Thymus (tissue), 11 donors: ENCODE measurements around the gene PCBP3. TPM values are rescaled to one million over a fixed set of nuclear protein-coding genes. Genes with fewer than 3 reads are reported as not detected.
A peak's percentile ranks its signal among the peaks of the same experiment; 100 is the strongest.

ENCODE experiments used
- DNase-seq, 9 donors: peaks; one replicate each; pipeline ENCODE4 v3.0.0-alpha.2; 2013; ENCODE audit warnings: low spot score in 9 of 9, low read depth in 6 of 9, missing footprints in 1 of 9
- H3K27ac ChIP-seq, 2 donors: one replicate each; pipeline ENCODE4 v1.5.1; 2013; ENCODE audit warnings: control low read depth in 1 of 2, low read depth in 1 of 2, low read length in 1 of 2, mild to moderate bottlenecking in 1 of 2, moderate library complexity in 1 of 2
- H3K27me3 ChIP-seq, 2 donors: one replicate each; pipeline ENCODE4 v1.5.1; 2013; ENCODE audit warnings: low read length in 1 of 2; ENCODE audit not compliant: control insufficient read depth in 2 of 2, insufficient read depth in 1 of 2
- H3K36me3 ChIP-seq, 2 donors: one replicate each; pipeline ENCODE4 v1.5.1; 2013; ENCODE audit warnings: low read length in 1 of 2, mild to moderate bottlenecking in 1 of 2, moderate library complexity in 1 of 2; ENCODE audit not compliant: control insufficient read depth in 2 of 2, insufficient read depth in 2 of 2
- H3K4me1 ChIP-seq, 2 donors: one replicate each; pipeline ENCODE4 v1.5.1; 2013; ENCODE audit warnings: low read length in 2 of 2; ENCODE audit not compliant: control insufficient read depth in 2 of 2, insufficient read depth in 2 of 2
- H3K4me3 ChIP-seq, 2 donors: one replicate each; pipeline ENCODE4 v1.5.1; 2013; ENCODE audit warnings: low read length in 2 of 2, control low read depth in 1 of 2, mild to moderate bottlenecking in 1 of 2
- H3K9me3 ChIP-seq, 2 donors: one replicate each; pipeline ENCODE4 v1.5.1; 2013; ENCODE audit warnings: low read length in 1 of 2, mild to moderate bottlenecking in 1 of 2; ENCODE audit not compliant: control insufficient read depth in 2 of 2, insufficient read depth in 1 of 2
- WGBS: extraction: QIAGEN DNeasy Blood & Tissue Kit; methylation state at CpG from one replicate; pipeline ENCODE4 v1.1.7; 2013; 5-methylcytosine and 5-hydroxymethylcytosine counted together
- polyA plus RNA-seq: library from polyadenylated mRNA; stranded (reverse); fragments of 200-250 nt; gene quantifications from one replicate; pipeline ENCODE4 v1.2.3, GENCODE V29; 2013
- total RNA-seq: library from RNA; stranded (reverse); fragments of 120-200 nt; gene quantifications from one replicate; pipeline ENCODE4 v1.2.4, GENCODE V29; 2013
- donor health status: healthy.

PCBP3 gene
- total and polyA plus RNA-seq, 2 donors = 12.8 to 44.9 TPM

DNA sequence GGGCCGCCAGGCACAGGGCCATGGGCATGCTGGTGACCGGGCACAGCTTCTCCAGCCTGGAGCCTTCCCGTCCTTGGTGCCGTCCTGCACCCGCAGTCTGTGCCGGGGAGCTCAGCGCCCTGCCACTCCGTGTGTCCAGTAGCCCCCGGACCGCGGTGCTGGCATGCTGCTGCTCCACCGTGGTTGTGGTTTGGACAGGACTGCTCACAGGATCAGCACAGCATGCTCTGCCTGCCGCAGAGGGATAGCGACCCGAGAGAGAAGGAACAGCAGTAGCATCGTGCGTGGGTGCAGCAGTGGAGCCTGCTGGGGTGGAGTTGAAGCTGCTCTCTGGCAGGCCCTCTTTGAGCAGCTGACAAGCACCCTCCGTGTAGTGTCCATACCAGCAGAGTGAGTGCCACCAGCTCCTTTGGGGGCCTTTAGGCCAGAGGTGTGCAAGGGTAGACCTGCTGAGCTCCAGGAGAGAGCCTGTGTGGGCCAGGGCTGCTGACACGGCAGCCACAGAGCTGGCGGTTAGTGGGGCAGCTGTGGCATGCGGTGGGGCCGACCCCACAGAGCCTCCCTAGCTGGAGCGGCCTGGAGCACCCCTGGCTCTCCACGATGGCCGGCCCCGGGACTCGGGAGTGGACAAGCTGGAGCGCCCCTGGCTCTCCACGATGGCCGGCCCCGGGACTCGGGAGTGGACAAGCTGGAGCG lies 6.4 kb upstream of the PCBP3 start:
- Histone ChIP-seq H3K27ac (peak overlapping the region; percentile 48 to 87), H3K27me3 (peaks cover 0 to 7% of the 10 kb centered on the region in 2 donors), H3K36me3 (peaks cover 0 to 6% of the 10 kb centered on the region in 2 donors), H3K4me3 (no peak overlapping the region), H3K9me3 (peaks cover 0 to 7% of the 10 kb centered on the region in 2 donors), H3K4me1 (peaks cover 57 to 82% of the 10 kb centered on the region in 2 donors)
- WGBS = 83% methylated on average over 29 of the region's 33 CpGs
- peak in 1 of 9 donors; percentile 56 for DNase-seq

DNA sequence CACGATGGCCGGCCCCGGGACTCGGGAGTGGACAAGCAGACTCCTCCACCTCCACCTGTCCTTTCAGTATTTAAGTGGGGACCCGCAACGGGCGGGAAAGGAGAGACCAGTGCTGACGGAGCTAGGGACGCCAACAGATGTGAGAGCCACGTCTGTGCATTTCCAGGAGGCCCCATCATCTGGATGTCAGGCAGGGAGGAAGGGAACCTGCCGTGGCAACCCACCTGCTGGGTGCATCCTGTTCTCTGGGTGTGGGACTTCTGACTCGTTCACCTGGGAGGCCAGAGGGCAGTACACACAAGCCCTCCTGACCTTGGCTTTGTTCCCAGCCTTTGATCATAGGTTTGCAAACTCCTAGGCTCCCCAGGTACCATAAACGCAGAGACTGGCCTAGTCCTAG lies 5.6 kb upstream of the PCBP3 start:
- Histone ChIP-seq H3K36me3 (peaks cover 0 to 6% of the 10 kb centered on the region in 2 donors), H3K27ac (peak overlapping the region in 1 of 2 donors; percentile 93), H3K4me3 (no peak overlapping the region), H3K4me1 (peaks cover 51 to 76% of the 10 kb centered on the region in 2 donors), H3K9me3 (peaks cover 0 to 7% of the 10 kb centered on the region in 2 donors), H3K27me3 (peaks cover 0 to 7% of the 10 kb centered on the region in 2 donors)
- DNase-seq = peak in 1 of 9 donors; percentile 46
- WGBS = 66% methylated on average over 13 of the region's 13 CpGs

DNA sequence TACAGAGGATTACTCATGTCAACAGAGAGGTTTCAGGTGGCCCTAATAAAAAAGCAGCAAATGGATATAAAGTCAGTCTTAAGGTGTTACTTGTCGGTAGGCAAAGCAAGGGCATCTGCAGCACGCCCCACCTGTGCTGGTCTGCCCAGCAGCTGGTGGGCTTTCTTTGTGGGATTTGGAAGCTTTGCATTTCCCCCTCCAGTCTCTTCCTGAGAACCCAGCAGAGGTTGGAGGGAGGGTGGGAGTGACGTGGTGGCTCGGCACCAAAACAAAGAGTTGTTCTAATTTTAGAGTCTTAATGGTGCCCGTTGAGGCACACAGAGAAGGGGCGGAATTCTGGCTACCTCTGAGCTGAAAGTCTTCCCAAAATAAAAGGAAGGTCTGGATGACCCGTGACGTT lies 4.8 kb upstream of the PCBP3 start:
- Histone ChIP-seq H3K27me3 (peaks cover 0 to 7% of the 10 kb centered on the region in 2 donors), H3K27ac (peak overlapping the region; percentile 50 to 93), H3K4me1 (peaks cover 50 to 73% of the 10 kb centered on the region in 2 donors), H3K36me3 (peaks cover 0 to 6% of the 10 kb centered on the region in 2 donors), H3K4me3 (no peak overlapping the region), H3K9me3 (peaks cover 0 to 7% of the 10 kb centered on the region in 2 donors)
- WGBS = 19% methylated on average over 8 of the region's 8 CpGs
- DNase-seq = peak in 1 of 9 donors; percentile 69

DNA sequence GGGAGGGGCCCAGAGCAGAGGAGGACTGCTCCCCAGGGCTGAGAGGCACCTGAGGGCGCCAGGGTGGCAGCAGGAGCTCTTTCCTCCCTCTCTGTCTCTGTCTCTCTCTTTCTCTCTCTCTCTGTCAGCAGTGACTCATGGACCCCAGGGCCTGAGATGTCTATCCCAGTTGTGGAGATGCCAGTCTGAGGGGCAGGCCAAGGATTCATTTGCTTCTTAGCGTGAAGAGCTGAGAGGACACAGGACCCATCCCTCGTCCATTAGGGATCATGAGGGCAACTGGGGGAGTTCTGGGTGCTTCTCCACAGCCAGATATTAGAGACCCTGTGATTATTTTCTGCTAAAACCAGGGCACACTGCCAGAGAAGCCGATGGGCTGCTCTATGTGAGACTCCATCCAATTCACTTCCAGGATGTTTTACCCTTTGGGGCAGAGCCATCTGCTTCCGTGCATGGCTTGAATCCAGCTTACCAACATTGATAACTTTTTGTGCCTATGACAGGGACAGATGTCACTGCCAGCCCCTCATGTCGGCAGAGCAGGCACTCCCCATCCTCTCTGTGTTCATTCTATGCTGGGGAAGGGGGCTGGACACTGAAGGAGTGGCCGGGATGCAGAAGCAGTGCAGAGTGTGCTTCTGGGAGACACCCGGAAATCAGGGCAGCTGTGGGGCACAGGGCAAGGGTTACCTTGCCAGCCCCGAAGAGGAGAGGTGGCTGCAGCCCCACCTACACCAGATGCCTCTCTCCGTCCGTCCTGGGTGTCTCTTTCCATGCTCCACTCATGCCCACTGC lies 4.1 kb upstream of the PCBP3 start:
- H3K36me3 ChIP-seq = peaks cover 0 to 6% of the 10 kb centered on the region in 2 donors
- WGBS = 78% methylated on average over 11 of the region's 11 CpGs
- H3K9me3 ChIP-seq = peaks cover 0 to 7% of the 10 kb centered on the region in 2 donors
- H3K4me3 ChIP-seq = no peak overlapping the region
- H3K27ac ChIP-seq = peak overlapping the region; percentile 55 to 93
- peaks cover 0 to 7% of the 10 kb centered on the region in 2 donors for H3K27me3 ChIP-seq
- no peak for DNase-seq
- H3K4me1 ChIP-seq = peaks cover 55 to 71% of the 10 kb centered on the region in 2 donors

DNA sequence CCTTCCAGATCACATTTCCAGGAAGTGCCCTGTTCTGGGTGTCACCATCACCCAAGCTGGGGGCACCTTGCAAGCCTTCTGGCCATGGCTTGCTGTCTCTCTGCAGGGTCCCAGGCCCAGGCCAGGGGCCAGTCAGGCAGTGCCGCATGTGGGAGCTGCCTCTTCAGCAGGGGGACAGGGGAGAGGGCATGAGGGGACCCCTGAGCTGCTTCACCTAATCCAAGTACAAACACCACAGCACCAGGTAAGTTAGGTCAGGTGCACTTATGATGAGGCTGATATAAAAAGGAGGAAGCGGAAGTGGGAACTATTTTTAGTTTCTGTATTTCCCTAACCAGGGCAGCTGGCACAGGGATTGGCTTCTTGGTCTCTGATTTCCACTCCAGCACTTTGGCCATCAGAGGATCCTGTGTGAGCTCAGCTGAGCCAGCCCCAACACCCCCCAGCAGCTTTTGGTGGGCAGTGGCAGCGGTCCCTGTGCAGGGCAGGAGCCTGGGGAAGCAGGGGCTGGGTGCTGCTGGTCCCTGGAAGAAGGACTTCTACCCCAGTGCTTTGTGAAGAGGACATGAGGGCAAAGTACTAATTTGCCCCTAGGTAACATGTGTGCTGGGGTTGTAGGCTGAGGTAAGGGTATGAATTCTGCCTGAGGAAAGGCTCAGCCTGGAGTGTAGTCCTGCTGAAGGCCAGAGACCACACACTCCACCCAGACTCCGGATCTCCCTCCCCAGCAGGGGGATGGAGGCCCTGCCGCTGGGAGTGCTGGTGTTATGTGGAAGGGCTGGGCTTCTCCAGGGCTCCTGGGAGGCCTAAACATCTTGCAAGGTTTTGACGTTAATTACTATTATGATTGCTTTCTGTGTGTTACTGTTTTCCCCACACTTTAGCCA lies 3.3 kb upstream of the PCBP3 start:
- Histone ChIP-seq H3K36me3 (peaks cover 0 to 3% of the 10 kb centered on the region in 2 donors), H3K9me3 (peaks cover 0 to 4% of the 10 kb centered on the region in 2 donors), H3K27me3 (peaks cover 0 to 10% of the 10 kb centered on the region in 2 donors), H3K4me3 (peak overlapping the region in 1 of 2 donors; percentile 10), H3K4me1 (peaks cover 54 to 74% of the 10 kb centered on the region in 2 donors), H3K27ac (peak overlapping the region; percentile 75 to 93)
- WGBS = 62% methylated on average over 6 of the region's 6 CpGs
- peak in 1 of 9 donors; percentile 58 for DNase-seq

DNA sequence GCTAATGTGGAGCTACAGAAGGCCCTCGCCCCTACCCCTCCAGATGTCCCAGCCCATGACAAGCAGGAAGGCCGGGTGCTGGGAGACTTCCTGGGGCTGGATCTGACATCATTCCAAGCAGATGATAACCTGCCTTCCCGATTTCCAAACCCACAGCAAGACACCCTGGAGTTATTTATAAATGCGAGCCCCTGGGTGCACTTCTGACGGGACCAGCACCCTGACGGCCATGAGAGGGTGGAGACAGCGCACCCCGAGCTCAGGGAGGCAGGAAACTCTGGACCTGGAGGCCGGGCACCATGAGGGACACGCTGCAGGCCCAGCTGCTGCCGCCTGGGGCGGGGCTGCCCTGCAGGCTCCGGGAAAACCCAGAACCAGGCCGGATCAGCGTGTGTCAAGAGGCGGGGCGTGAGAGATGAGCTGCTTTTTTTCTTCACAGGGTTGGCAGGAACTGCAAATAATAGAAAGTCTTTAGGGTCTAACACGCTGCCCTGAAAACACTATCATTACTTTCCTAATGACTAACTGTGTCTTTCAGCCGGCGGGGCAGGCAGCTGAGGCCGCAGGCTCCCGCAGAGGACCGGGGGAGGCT lies 2.5 kb upstream of the PCBP3 start:
- 83% methylated on average over 23 of the region's 23 CpGs for WGBS
- Histone ChIP-seq H3K36me3 (peaks cover 0 to 3% of the 10 kb centered on the region in 2 donors), H3K4me1 (peaks cover 52 to 77% of the 10 kb centered on the region in 2 donors), H3K27ac (peak overlapping the region; percentile 75 to 93), H3K27me3 (peaks cover 0 to 10% of the 10 kb centered on the region in 2 donors), H3K4me3 (peak overlapping the region in 1 of 2 donors; percentile 40), H3K9me3 (peaks cover 0 to 4% of the 10 kb centered on the region in 2 donors)
- peak in 1 of 9 donors; percentile 48 for DNase-seq

DNA sequence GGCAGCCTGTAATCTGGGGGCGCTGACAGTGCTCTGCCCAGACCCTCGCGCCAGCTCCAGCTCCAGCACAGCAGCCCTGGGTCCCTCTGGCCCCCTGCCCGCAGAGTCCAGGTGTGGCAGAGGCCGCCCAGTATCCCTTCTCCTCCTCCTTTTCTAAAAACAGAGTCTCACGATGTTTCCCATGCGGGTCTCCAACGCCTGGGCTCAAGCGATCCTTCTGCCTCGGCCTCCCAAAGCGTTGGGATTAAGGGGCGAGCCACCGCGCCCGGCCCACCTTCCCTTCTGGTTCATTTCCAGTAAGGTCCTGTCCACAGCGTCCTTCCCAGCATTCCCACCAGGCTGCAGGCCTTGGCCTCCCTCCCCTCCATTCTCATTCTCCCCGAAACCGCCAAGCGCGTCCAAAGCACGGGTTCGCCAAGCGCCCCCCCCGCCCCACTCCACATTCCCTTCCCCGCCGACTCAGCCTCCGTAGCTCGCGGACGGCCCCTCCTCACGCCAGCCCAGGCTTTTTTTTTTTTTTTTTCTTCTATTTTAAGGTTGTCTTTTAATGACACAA lies 2.0 kb upstream of the PCBP3 start:
- Histone ChIP-seq H3K9me3 (peaks cover 0 to 4% of the 10 kb centered on the region in 2 donors), H3K4me1 (peaks cover 51 to 72% of the 10 kb centered on the region in 2 donors), H3K27ac (peak overlapping the region; percentile 80 to 93), H3K4me3 (peak overlapping the region; percentile 40 to 81), H3K36me3 (no peaks in the 10 kb centered on the region), H3K27me3 (peaks cover 0 to 10% of the 10 kb centered on the region in 2 donors)
- WGBS = 83% methylated on average over 31 of the region's 31 CpGs
- no peak for DNase-seq
